Neuronal stem cell (in vitro differentiated cells): ENCODE results near the gene SEC24C.
"Not testable (repeated sequence)": the region's sequence is repeated elsewhere in the genome, so short reads cannot be mapped to it uniquely, and the experiment has no call there.

Experiments
- DNase-seq: peaks from one replicate; pipeline ENCODE4 v3.0.0-alpha.2; 2013; ENCODE audit warnings: low spot score
- H2AFZ ChIP-seq: one replicate; pipeline ENCODE4 v1.6.1; 2013; ENCODE audit warnings: mild to moderate bottlenecking, low read length, inconsistent platforms
- H2AK5ac ChIP-seq: 2 replicates; pipeline ENCODE4 v1.6.1; 2013; ENCODE audit warnings: low read depth, mild to moderate bottlenecking, inconsistent platforms, low read length, moderate library complexity, mixed read lengths
- H2BK120ac ChIP-seq: 2 replicates; pipeline ENCODE4 v1.6.1; 2013; ENCODE audit warnings: low read depth, mild to moderate bottlenecking, inconsistent platforms, low read length, moderate library complexity, mixed read lengths
- H2BK12ac ChIP-seq: one replicate; pipeline ENCODE4 v1.6.1; 2013; ENCODE audit warnings: low read length, inconsistent platforms
- H2BK15ac ChIP-seq: 2 replicates; pipeline ENCODE4 v1.6.1; 2013; ENCODE audit warnings: mild to moderate bottlenecking, low read length, inconsistent platforms, mixed read lengths
- H2BK5ac ChIP-seq: one replicate; pipeline ENCODE4 v1.6.1; 2013; ENCODE audit warnings: inconsistent platforms, mild to moderate bottlenecking, low read length, moderate library complexity
- H3K14ac ChIP-seq: one replicate; pipeline ENCODE4 v1.6.1; 2013; ENCODE audit warnings: low read length, inconsistent platforms
- H3K18ac ChIP-seq: 2 replicates; pipeline ENCODE4 v1.6.1; 2013; ENCODE audit warnings: low read length, inconsistent platforms
- H3K23ac ChIP-seq: 2 replicates; pipeline ENCODE4 v1.6.1; 2013; ENCODE audit warnings: low read depth, mild to moderate bottlenecking, mixed read lengths, low read length, inconsistent platforms; ENCODE audit not compliant: poor library complexity
- H3K27ac ChIP-seq: replicated peaks from 3 replicates; pipeline ENCODE4 v1.5.1; 2013; ENCODE audit warnings: low read length, inconsistent platforms
- H3K27me3 ChIP-seq, 3 experiments: 2 replicates each; pipeline ENCODE4 v1.6.1; 2013; ENCODE audit warnings: low read length in 3 of 3, mild to moderate bottlenecking in 2 of 3, inconsistent platforms in 1 of 3, low read depth in 1 of 3, mixed read lengths in 1 of 3, moderate library complexity in 1 of 3; ENCODE audit not compliant: control insufficient read depth in 3 of 3, insufficient read depth in 3 of 3
- H3K36me3 ChIP-seq, 2 donors: replicated peaks in 1 of 2; 2 replicates each; pipeline ENCODE4 v1.6.1; 2013; ENCODE audit warnings: low read length in 2 of 2; ENCODE audit not compliant: control insufficient read depth in 2 of 2, insufficient read depth in 2 of 2
- H3K4ac ChIP-seq: 2 replicates; pipeline ENCODE4 v1.6.1; 2013; ENCODE audit warnings: inconsistent platforms, mild to moderate bottlenecking, low read length, moderate library complexity
- H3K4me1 ChIP-seq, 2 donors: 1 replicate in 1 of 2; 2 replicates in 1 of 2; pipeline ENCODE4 v1.6.1; 2013; ENCODE audit warnings: low read length in 2 of 2, low read depth in 1 of 2; ENCODE audit not compliant: control insufficient read depth in 2 of 2, insufficient read depth in 1 of 2
- H3K4me2 ChIP-seq: one replicate; pipeline ENCODE4 v1.6.1; 2013; ENCODE audit warnings: mild to moderate bottlenecking, low read length, inconsistent platforms; ENCODE audit not compliant: insufficient read depth, poor library complexity, severe bottlenecking
- H3K4me3 ChIP-seq, 2 donors: 2 replicates each; pipeline ENCODE4 v1.5.1; 2013; ENCODE audit warnings: low read length in 2 of 2, mild to moderate bottlenecking in 2 of 2, inconsistent platforms in 1 of 2, moderate library complexity in 1 of 2
- H3K79me1 ChIP-seq: one replicate; pipeline ENCODE4 v1.6.1; 2013; ENCODE audit warnings: low read depth, mild to moderate bottlenecking, inconsistent platforms, low read length, moderate library complexity
- H3K9ac ChIP-seq: one replicate; pipeline ENCODE4 v1.6.1; 2013; ENCODE audit warnings: mild to moderate bottlenecking, low read depth, low read length, inconsistent platforms; ENCODE audit not compliant: poor library complexity
- H3K9me3 ChIP-seq, 2 donors: replicated peaks in 1 of 2; 2 replicates each; pipeline versions ENCODE3 to v1.6.1; 2013; ENCODE audit warnings: low read length in 2 of 2, mild to moderate bottlenecking in 2 of 2, inconsistent platforms in 1 of 2, low read depth in 1 of 2, mixed read lengths in 1 of 2, moderate library complexity in 1 of 2; ENCODE audit not compliant: control insufficient read depth in 2 of 2, insufficient read depth in 1 of 2
- H4K8ac ChIP-seq: one replicate; pipeline ENCODE4 v1.6.1; 2013; ENCODE audit warnings: low read depth, mild to moderate bottlenecking, inconsistent platforms, low read length, moderate library complexity
- H4K91ac ChIP-seq: one replicate; pipeline ENCODE4 v1.6.1; 2013; ENCODE audit warnings: low read length, low read depth, mild to moderate bottlenecking, inconsistent platforms; ENCODE audit not compliant: poor library complexity
- WGBS, 2 donors: extraction: QIAGEN DNeasy Blood & Tissue Kit; methylation state at CpG; one replicate each; pipeline ENCODE4 v1.1.7; 2013; ENCODE audit warnings: missing lambda C conversion rate in 2 of 2, mixed read lengths in 1 of 2; ENCODE audit not compliant: insufficient read length in 2 of 2, insufficient replicate concordance in 1 of 2; ENCODE audit errors: extremely low coverage in 2 of 2; 5-methylcytosine and 5-hydroxymethylcytosine counted together

Gene SEC24C

GRCh38 chr10:73703924-73704323 lies 40.2 kb upstream of the SEC24C start:
- H3K4me3 ChIP-seq, H2AK5ac ChIP-seq, H3K4ac ChIP-seq, DNase-seq, H2BK15ac ChIP-seq, H2BK5ac ChIP-seq, H4K8ac ChIP-seq, H3K14ac ChIP-seq, H3K27ac ChIP-seq, H3K79me1 ChIP-seq, H3K9me3 ChIP-seq, H2AFZ ChIP-seq, H3K27me3 ChIP-seq, H3K23ac ChIP-seq, H2BK120ac ChIP-seq, H3K9ac ChIP-seq, H4K91ac ChIP-seq, H3K18ac ChIP-seq, H3K4me1 ChIP-seq, H2BK12ac ChIP-seq, H3K4me2 ChIP-seq: not testable (repeated sequence)
- peaks cover 0 to 13% of the 10 kb centered on the region in 2 donors for H3K36me3 ChIP-seq

DNA sequence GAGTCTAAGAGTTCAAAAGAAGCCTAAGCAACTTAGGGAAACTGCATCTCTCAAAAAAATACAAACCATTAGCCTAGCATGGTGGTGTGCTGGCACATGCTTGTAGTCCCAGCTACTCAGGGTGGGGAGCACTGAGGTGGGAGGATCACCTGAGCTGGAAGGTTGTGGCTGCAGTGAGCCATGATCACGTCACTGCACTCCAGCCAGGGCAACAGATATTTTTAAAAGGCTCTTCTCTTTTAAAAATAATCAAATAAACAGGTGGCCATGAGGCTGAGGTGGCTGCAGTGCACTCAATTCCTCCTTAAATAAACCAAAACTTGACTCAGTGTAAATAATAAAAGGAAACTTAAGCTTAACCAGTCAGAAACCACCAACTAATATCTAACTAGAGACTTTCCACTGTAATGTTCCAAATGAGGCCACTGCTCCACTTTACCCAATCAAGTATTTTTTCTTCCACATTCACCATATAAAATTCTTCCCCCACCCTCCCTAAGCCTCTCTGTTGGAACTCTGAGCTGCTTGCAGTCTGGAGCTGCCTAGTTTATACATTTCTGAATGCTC lies 38.6 kb upstream of the SEC24C start:
- not testable (repeated sequence) for H3K4ac ChIP-seq, H3K23ac ChIP-seq, DNase-seq, H2BK12ac ChIP-seq, H3K27ac ChIP-seq, H3K9me3 ChIP-seq, H3K79me1 ChIP-seq, H2AFZ ChIP-seq, H3K4me3 ChIP-seq, H3K18ac ChIP-seq, H2AK5ac ChIP-seq, H3K27me3 ChIP-seq, H3K9ac ChIP-seq, H4K8ac ChIP-seq, H2BK120ac ChIP-seq, H3K14ac ChIP-seq, H4K91ac ChIP-seq, H2BK15ac ChIP-seq, H3K4me2 ChIP-seq, H2BK5ac ChIP-seq, H3K4me1 ChIP-seq
- H3K36me3 ChIP-seq = peaks cover 2 to 20% of the 10 kb centered on the region in 2 donors
- no CpG with 5 or more reads among the region's 1 CpG for WGBS, 2 donors

- H3K4me3 ChIP-seq, DNase-seq, H3K4me1 ChIP-seq, H2BK5ac ChIP-seq, H2BK120ac ChIP-seq, H4K91ac ChIP-seq, H3K9me3 ChIP-seq, H3K27ac ChIP-seq, H2AFZ ChIP-seq, H3K4ac ChIP-seq, H3K4me2 ChIP-seq, H3K18ac ChIP-seq, H2BK15ac ChIP-seq, H3K23ac ChIP-seq, H2BK12ac ChIP-seq, H3K9ac ChIP-seq, H3K27me3 ChIP-seq, H3K79me1 ChIP-seq, H3K14ac ChIP-seq, H4K8ac ChIP-seq, H2AK5ac ChIP-seq: not testable (repeated sequence)
- H3K36me3 ChIP-seq = peaks cover 2 to 18% of the 10 kb centered on the region in 2 donors
- WGBS, 2 donors = no CpG with 5 or more reads among the region's 2 CpGs
These were observed 37.7 kb upstream of the SEC24C start for GRCh38 chr10:73706488-73706887.

DNA sequence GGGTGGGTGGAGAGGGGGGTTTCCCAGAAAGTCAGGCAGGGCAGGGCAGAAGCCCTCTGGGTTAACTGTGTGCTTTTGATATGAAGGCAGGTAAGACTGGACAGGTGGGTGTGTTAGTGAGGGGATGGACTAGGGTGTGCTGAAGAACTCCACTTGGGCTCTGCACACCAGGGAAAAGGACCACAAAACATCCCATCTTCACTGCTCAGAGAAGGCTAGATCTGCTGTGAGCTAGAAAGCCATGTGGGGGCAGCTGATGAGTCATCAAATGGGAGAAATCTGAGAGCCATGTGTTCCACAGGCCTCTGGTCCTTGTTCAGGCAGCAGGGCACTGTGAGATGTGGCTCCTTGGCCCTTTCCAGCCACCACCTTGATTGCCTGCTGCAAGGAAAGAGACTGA lies 36.5 kb upstream of the SEC24C start:
- not testable (repeated sequence) for H3K79me1 ChIP-seq, H2BK120ac ChIP-seq, H3K4me2 ChIP-seq, H2BK5ac ChIP-seq, H3K4ac ChIP-seq, H3K27me3 ChIP-seq, H2AFZ ChIP-seq, H2BK12ac ChIP-seq, H2BK15ac ChIP-seq, H3K18ac ChIP-seq, H4K91ac ChIP-seq, H3K27ac ChIP-seq, H4K8ac ChIP-seq, H2AK5ac ChIP-seq, H3K23ac ChIP-seq, H3K14ac ChIP-seq, H3K4me1 ChIP-seq, H3K9ac ChIP-seq, DNase-seq, H3K9me3 ChIP-seq, H3K4me3 ChIP-seq
- peaks cover 2 to 24% of the 10 kb centered on the region in 2 donors for H3K36me3 ChIP-seq
